ENCODE data around the gene HMCES.
"Not testable (repeated sequence)": the region's sequence is repeated elsewhere in the genome, so short reads cannot be mapped to it uniquely, and the experiment has no call there.

HMCES gene

DNA sequence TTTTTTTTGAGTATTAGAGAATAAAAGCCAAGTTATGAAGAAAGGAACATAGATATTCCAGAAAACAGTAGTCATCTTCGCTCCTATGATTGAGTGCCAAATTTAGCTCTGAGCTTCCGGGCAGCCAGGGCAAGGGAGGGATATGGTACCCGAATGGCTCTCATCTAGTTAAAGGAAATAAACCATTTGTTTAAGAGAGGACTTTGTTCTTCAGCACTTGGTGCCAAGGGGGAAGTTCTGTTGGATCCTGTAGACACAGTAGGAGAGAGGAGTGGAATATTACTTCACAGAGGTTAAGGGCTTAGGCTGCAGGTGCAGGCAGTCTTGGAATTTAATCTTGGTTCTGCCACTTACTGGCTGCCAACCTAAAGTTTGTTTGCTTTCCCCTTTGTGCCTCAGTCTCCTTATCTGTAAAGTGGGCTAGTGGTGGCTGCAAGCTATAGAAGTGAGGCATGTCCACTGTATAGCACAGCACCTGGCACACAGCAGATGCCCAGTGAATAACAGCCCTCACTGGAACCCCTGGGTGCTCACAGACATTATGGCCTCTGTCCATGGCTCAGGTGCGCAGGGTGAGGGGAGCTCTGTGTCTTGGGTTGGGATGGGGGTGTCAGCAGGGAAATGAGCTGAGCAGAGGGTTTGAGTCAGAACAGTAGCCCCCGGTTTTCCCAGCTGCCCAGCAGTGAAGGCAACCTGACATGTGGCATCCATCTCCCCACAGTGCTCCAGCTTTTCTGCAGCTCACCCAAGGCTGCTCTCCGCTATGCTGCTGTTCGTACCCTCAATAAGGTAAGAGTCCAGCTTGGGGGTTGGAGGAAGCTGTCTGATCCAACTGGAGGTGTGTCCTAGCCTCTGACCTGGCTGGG lies 18.8 kb upstream of the HMCES start:
- FAIRE-seq, result no peak

DNA sequence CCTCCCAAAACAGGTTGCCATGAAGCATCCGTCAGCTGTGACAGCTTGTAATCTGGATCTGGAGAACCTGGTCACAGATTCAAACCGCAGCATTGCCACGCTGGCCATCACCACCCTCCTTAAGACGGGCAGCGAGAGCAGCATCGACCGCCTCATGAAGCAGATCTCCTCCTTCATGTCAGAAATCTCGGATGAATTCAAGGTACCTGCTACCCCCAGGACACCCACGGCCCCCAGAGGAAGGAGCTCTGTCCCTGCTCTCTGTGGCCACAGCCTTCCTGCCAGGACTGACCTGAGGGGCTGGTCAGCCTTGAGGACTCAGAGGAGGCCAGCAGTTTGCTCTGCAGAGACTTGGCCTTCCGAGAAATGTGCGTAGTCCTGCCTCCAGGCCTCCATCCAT lies 18.1 kb upstream of the HMCES start:
- no peak for FAIRE-seq

DNA sequence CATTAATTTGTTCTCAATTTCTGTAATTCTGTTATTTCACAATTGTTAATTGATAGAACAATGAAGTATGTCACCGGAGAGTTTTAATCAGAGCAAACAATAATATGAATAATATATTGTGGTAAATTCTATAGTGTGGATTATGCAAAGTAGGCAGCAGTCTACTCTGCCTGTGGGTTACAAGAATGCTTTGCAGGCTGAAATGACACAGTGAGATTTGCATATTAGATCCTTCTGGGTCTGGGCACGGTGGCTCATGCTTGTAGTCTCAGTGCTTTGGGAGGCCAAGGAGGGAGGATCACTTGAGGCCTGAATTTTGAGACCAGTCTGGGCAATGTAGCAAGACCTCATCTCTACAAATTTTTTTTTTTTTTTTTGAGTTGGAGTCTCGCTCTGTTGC lies 16.8 kb upstream of the HMCES start:
- no peak for FAIRE-seq

DNA sequence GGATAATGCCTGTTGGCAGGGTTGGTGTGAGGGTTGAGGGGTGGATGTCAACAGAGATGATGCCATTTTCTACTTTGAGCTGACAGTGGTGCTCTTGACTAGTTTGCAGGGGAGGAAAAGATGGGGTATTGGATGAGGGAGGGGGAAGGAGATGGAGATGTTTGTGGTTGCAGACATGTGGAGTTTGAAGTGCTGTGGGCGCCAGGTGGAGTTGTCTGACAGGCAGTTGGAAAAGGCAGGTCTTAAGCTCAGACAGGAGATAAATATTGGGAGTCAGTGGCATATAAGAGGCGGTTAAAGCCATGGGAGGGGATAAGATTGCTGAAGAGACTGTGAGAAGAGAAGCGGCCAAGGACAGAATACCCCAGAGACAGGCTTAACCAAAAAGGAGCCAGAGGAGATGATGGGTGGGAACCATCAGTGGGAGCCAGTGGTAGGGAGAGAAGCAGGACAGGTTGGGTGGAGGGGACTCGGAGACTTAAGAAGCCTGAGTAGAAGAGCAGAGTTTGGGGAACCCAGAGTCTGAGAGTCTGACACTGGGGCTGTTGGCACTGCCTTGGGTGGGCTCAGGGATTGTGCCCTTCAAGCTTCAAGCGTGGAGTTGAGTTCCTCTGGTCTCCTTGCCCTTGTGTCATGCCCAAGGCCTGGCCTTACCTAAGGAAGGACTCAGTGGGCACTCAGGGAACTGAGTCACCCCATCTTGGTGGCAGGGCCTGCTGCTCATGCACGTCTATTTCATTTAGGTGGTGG lies 15.3 kb upstream of the HMCES start:
- FAIRE-seq, result no peak

DNA sequence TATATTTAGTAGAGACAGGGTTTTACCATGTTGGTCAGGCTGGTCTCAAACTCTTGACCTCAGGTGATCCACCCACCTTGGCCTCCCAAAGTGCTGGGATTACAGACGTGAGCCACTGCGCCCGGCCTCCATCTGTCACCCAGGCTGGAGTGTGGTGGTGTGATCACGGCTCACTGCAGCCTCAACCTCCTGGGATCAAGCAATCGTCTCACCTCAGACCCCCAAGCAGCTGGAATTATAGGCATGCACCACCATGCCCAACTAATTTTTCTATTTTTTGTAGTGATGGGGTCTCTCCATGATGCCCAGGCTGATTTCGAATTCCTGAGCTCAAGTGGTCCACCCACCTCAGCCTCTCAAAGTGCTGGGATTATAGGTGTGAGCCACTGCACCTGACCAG lies 13.7 kb upstream of the HMCES start:
- not testable (repeated sequence) for FAIRE-seq

DNA sequence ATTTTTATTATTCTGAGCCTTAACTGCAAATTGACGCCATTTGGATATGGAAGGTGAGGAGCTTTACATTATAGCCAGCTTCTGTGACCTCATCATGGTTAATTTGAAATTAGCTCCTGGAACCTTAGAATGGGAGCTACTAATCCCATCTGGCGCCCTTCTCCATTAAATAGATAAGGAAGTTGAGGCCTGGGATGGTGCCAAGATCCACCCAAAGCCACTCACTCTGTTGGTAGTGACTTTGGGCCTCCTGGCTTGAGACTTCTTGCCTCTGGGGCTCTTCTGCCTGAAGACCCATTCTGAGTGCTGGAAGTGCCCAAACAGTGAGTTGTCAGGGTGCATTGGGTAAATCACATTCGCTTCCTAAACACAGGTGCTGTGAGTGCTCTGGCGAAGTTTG lies 12.0 kb upstream of the HMCES start:
- FAIRE-seq, result no peak

DNA sequence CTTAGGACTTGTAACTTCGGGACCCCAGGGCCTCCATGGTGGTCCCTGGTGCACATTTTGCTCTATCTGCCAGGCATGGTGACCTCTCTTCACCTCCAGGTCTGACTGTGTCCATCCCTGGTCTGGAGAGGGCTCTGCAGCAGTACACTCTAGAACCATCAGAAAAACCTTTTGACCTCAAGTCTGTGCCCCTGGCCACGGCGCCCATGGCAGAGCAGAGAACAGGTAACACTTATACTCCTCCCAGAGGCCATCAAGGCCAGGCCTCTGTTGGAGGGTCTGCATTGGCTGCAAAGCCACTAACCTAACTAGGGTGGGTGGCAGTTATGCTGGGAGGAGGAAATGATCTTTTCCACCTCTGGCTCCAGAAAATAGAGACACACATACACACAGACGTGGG lies 10.3 kb upstream of the HMCES start:
- no peak for FAIRE-seq

DNA sequence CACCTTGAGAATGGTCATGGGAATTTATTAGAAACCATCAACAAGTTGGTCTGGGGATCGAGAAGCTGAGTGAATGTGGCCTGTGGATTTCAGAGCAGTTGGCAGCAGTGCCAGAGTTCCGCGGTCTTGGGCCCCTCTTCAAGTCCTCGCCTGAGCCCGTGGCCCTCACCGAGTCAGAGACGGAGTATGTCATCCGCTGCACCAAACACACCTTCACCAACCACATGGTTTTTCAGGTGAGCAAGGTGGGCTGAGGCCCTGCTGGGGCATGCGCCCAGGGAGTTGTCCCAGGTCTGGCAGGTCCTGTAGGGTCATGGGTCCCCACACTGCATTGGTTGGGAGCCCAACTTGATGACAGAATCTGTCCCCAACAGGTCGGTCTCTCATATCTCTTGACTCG lies 7.0 kb upstream of the HMCES start:
- FAIRE-seq, result no peak

DNA sequence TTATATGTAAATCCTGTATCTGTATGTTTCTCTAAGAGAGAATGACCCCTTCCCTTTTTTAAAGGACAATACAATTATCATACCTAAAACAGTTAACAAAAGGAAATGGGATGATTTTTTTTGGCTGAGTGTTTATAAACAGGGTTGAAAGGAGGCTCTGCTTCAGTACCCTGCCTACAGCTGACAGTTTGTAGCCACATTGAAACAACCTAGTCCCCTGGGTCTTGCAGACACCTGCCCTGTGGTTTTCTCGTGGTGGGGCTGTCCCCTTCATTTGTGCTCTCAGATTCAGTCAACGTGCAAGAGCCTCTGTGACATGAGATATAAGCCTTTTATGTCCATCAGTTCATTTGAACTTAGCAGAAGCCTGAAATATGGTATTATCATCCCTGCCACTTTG lies 2.3 kb upstream of the HMCES start:
- no peak for FAIRE-seq

DNA sequence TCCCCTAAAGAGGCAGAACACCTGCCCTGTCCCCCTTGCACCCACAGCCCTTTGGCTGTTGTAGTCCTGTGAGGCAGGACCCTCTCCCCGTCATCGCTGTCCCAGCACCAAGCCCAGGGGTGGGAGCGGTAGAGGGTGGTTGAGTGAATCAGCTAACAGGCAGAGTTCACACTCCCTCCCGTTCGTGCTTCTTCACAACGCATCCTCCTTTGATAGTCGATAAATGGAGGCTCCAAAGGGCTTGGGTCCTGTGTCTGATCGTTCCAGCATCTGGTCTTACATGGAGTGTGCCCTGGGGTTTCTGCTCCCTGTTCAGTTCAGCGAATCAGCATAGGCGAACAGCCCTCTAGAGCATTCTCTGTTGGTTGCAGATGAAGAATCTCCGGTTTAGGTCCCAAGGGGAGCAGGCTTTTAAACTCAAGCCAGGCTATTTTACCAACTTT lies 820 bp upstream of the HMCES start:
- no peak for FAIRE-seq

DNA sequence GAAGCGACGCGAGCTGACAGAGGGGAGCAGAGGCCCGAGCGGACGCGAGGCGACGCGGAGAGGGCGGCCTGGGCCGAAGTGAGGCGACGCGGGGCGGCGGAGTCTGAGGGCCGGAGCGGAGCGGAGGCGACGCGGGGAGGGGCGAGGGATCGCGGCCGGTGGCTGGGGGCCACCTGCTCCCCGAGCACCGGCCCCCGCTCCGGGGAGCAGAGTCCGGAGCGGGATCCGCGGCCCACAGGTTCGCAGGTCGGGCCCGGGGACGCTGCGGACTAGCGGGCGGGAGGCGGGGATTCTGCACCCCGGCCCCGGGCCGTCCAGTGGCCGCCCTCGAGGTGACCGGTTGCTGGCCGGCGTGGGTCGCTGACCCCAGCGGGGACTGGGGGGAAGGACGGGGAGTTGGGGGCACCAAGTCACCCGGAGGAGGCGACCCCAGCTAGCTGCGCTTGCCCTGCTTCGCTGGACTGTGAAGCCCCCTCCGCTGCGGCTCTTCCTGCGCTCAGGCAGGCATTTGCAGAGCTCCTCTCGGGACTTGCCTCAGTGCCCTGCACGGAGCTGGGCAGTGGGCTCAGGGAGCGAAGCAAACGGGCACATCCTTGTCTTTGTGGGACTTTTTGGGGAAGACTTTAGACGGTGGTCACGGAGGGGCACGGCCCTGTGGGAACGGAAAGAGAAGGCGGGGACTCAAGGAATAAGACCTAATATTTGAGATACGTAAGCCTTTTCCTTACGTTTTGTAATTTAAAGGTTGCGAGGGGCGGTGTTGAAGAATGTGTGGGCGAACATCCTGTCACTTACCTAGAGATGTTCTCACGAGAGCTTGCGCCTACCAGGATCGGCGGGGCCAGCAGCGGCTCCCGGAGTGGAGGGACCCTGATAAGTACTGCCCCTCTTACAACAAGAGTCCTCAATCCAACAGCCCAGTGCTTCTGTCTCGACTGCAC lies 566 bp downstream of the HMCES start:
- FAIRE-seq, result no peak

DNA sequence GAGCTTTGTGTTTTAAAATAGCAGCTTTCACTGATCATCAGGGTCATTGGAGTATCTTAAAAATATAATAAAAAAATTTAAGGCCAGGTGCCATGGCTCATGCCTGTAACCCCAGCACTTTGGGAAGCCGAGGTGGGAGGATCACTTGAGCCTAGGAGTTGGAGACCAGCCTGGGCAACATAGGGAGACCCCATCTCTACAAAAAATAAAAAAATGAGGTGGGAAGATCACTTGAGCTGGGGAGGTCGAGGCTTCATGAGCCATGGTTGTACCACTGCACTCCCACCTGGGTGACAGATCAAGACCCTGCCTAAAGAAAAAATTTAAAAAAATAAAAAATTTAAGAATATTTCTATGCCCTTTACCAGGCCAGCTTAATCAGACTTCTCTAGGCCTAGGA lies 1.5 kb downstream of the HMCES start:
- FAIRE-seq, result no peak

DNA sequence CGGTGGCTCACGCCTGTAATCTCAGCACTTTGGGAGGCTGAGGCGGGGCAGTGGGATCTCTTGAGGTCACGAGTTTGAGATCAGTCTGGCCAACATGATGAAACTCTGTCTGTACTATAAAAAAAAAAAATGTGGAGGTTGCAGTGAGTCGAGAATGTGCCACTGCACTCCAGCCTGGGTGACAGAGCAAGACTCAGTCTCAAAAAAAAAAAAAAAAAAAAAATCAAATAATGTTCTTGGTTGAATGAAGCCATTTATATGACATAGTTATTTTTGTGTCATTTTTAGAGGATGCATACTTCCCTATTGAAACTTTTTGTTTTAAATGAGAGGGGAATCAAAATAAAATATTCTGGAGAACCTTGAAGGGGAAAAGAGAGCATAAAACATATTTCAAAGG lies 3.1 kb downstream of the HMCES start:
- FAIRE-seq, result no peak

DNA sequence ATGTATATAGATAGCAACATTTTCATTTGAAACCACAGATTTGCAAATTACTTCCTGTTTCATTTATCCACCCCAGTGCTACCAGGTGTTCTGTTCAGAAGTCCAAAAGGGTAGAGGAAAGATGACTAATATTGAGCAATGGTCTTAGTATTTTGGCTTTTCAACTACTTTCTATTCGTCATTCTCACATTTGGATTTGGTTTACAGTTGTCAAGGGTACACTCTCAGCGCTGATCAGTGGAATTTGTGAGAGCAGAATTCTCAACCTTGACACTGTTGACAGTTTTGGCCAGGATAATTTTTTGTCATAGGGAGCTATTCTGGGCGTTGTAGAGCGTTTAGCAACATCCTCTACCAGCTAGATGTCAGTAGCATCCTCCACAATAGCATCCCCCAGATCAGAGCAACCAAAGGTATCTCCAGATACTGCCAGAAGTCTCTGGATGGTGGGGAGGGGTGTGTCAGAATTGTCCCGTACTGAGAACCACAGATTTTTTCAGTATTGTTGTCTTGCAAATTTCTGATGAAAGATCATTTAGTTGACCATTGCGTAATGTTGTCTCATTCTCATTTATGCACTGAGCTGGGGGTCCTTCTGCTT lies 4.2 kb downstream of the HMCES start:
- FAIRE-seq, result no peak

DNA sequence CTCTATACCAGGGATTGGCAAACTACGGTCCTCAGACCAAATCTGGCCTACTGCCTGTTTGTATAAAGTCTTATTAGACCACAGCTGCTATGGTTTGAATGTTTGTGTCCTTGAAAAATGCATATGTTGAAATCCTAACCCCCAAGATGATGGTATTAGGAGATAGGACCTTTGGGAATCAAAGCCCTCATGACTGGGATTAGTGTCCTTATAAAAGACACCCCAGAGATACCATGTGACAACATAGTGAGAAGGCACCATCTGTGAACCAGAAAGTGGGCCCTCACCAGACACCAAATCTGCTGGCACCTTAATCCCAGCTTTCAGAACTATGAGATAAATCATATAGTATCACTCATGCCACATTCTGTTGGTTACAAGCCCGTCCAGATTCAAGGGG lies 7.4 kb downstream of the HMCES start:
- FAIRE-seq, result no peak

DNA sequence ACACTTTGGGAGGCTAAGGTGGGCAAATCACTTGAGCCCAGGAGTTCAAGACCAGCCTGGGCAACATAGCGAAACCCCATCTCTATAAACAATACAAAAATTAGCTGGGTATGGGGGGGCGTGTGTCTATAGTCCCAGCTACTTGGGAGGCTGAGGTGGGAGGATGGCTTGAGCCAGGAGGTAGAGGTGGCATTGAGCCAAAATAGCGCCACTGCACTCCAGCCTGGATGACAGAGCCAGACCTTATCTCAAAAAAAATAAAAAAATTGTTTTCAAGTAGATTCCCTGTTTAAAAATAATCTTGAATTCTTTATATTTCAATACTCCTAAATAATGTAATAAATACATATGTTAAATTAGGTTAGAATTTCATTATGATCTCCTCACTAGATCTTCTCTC lies 9.8 kb downstream of the HMCES start:
- no peak for FAIRE-seq

DNA sequence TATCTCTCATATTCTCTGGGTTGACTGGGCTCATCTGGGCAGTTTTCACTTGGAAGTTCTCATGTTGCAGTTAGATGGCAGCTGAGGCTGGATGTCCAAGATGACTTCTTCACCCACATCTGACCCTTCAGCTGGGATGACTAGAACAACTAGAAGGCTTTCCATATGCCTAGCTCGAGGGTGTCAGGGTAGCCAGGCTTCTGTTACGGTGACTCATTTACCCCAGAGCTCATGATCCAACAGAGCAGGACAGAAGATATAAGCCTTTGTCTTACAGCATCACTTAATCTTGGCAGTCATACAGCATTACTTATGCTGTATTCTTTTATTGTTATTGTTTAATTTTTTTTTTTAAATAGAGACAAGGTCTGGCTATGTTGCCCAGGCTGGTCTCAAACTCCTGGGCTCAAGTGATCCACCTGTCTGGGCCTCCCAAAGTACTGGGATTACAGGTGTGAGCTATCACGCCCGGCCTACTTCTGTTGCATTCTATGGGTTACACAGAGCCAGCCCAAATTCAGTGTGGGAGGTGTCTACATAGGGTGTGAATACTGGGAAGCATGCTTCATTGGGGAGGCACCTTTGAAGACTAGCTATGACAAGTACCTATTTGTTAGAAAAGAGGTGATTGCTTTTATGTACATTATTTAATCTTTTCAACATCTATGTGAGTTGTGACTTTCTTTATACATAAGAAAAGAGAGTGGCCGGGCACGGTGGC lies 10.7 kb downstream of the HMCES start:
- no peak for FAIRE-seq

DNA sequence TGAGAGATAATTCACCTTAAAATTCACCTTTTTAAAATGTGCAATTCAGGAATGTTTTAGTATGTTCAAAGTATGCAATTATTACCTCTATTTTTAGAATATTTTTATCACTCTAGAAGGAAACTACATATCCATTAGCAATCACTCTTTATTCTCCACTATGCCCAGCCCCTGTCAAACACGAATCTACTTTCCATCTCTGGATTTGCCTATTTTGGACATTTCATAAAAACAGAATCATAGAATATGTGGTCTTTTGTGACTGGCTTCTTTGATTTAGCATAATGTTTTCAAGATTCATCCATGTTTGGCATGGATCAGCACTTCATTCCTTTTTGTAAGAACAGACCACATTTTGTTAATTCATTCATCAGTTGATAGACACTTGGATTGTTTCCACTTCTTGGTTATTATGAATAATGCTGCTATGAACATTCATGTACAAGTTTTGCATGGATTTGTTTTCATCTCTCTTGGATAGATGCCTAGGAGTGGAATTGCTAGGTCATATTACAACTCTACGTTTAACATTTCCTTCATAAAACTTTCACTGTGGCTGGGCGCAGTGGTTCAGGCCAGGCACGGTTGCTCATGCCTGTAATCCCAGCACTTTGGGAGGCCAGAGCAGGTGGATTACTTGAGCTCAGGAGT lies 12.7 kb downstream of the HMCES start:
- no peak for FAIRE-seq

DNA sequence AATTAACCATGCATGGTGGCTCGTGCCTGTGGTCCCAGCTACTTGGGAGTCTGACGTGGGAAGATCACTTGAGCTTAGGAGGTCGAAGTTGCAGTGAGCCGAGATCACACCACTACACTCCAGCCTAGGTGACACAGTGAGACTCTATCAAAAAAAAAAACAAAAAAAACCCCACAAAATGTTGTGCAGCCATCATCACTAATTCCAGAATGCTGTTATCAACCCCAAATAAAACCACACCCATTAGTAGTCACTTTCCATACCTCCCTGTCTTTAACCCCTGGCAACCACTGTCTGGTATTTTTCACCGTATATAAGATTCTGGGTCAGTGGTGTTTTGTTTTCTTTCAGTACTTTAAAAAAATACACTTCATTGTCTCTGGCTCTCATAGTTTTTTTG lies 16.6 kb downstream of the HMCES start:
- FAIRE-seq, result no peak

DNA sequence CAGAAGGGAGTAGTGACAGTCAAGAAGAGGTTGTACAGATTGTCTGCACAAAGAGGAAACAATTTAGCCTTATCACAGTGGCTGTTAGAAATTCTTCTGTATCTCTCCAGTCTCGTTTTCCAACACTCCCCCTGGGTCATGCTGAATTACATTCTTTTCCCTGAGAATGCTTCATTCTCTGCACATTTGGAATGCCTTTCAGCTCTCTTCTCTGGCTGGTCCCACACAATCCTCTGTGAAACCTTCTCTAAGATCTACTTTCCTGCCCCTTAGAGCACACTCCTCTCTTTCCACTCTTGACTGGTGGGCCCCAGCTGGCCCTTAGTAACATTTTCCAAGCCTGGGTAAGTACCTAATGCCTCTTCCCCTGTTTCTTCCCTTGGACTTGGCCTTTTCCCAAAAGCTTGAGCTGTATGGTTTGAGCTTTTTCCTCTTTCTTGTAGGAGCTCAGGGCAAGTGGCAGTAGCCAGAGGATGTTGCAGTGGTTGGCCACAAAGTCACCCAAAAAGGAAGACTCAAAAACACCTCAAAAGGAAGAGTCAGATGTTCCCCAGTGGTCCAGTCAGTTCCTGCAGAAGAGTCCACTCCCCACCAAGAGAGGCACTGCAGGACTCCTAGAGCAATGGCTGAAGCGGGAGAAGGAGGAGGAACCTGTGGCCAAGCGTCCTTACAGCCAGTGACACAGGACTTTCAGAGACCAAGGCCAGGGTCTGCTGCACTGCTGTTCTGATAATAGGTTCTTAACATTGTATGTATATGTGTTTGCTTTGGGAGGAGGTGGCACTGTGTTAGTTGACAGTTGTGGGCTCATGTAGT lies 25.7 kb downstream of the HMCES start:
- FAIRE-seq, result no peak

DNA sequence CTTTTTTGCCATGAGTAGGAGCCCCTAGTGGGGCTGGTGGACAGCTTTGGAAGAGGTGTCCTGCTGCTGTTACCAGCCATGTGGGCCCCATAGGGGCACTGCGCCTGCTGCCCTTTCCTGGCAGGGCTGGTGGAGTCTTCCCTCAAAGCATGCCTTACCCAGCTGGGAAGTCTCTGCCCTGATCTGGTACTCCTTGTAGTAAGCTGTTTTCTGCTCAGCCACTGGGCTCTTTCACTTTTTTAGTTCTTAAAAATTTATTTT lies 26.2 kb downstream of the HMCES start:
- FAIRE-seq, result no peak
